GM11168 (cell line): ENCODE data around the gene SORCS2.

Experiments used
- in situ Hi-C: fragments of 300-500 bp; cut with MboI; formaldehyde crosslinking; loops from one replicate; pipeline ENCODE4 v1.12.0; 2022; ENCODE audit warnings: low sequenced_read_pairs; ENCODE audit not compliant: unreplicated experiment

Gene SORCS2

GRCh38 chr4:7713757-7714156 is 521.4 kb downstream of the SORCS2 start:
- in situ Hi-C loops: no loop called here

GRCh38 chr4:7714176-7714575 is 521.8 kb downstream of the SORCS2 start:
- in situ Hi-C loops: no loop called here

GRCh38 chr4:7714738-7715137 is 522.4 kb downstream of the SORCS2 start:
- in situ Hi-C loops: no loop called here

GRCh38 chr4:7715271-7716009 is 523.1 kb downstream of the SORCS2 start:
- in situ Hi-C loops: no loop called here

- in situ Hi-C loops: no loop called here
Measured at GRCh38 chr4:7716010-7716721, 523.8 kb downstream of the SORCS2 start.

- in situ Hi-C loops: no loop called here
Measured at GRCh38 chr4:7717161-7717560, 524.8 kb downstream of the SORCS2 start.

GRCh38 chr4:7717946-7718490 is 525.7 kb downstream of the SORCS2 start:
- in situ Hi-C loops: no loop called here

- in situ Hi-C loops: no loop called here
Measured at GRCh38 chr4:7719354-7720174, 527.2 kb downstream of the SORCS2 start.

GRCh38 chr4:7721984-7722551 is 529.7 kb downstream of the SORCS2 start:
- in situ Hi-C loops: no loop called here

GRCh38 chr4:7722766-7723387 is 530.5 kb downstream of the SORCS2 start:
- in situ Hi-C loops: no loop called here

- in situ Hi-C loops: no loop called here
Measured at GRCh38 chr4:7723625-7724024, 531.3 kb downstream of the SORCS2 start.

GRCh38 chr4:7725951-7726350 is 533.6 kb downstream of the SORCS2 start:
- in situ Hi-C loops: no loop called here

- in situ Hi-C loops: no loop called here
Measured at GRCh38 chr4:7726665-7727413, 534.5 kb downstream of the SORCS2 start.

- in situ Hi-C loops: no loop called here
Measured at GRCh38 chr4:7727749-7728148, 535.4 kb downstream of the SORCS2 start.

GRCh38 chr4:7731437-7731836 is 539.1 kb downstream of the SORCS2 start:
- in situ Hi-C loops: no loop called here

GRCh38 chr4:7732263-7732662 is 539.9 kb downstream of the SORCS2 start:
- in situ Hi-C loops: no loop called here

GRCh38 chr4:7733201-7733600 is 540.9 kb downstream of the SORCS2 start:
- in situ Hi-C loops: no loop called here

GRCh38 chr4:7733801-7734650 is 541.7 kb downstream of the SORCS2 start:
- in situ Hi-C loops: no loop called here
